BE2C (cell line): ENCODE data around the gene CRIM1.

Experiments used
- DNase-seq: peaks from one replicate; pipeline ENCODE4 v3.0.0-alpha.2; 2020
- H3K27me3 ChIP-seq: fragments of 250-450 bp; sonication (Bioruptor Pico); 2 replicates; pipeline ENCODE4 v1.5.1; 2020; ENCODE audit warnings: mild to moderate bottlenecking
- H3K36me3 ChIP-seq: fragments of 250-450 bp; sonication (Bioruptor Pico); 2 replicates; pipeline ENCODE4 v1.5.1; 2020; ENCODE audit warnings: mild to moderate bottlenecking
- H3K4me1 ChIP-seq: fragments of 250-450 bp; sonication (Bioruptor Pico); 2 replicates; pipeline ENCODE4 v1.5.1; 2020
- H3K4me3 ChIP-seq: 2 replicates; pipeline ENCODE4 v1.5.1; 2011; ENCODE audit warnings: low read depth, low read length
- H3K9me3 ChIP-seq: fragments of 250-450 bp; sonication (Bioruptor Pico); 2 replicates; pipeline ENCODE4 v1.5.1; 2020
- CTCF ChIP-seq: IDR thresholded peaks from 2 replicates; pipeline ENCODE4 v1.5.1; 2012; ENCODE audit warnings: mild to moderate bottlenecking, low read depth, low read length

The CRIM1 gene

GRCh38 chr2:36492216-36492945 lies 136.8 kb downstream of the CRIM1 start:
- H3K9me3 ChIP-seq: no peaks in the 10 kb centered on the region
- no peaks in the 10 kb centered on the region for H3K36me3 ChIP-seq
- TF ChIP-seq CTCF: no peak
- H3K4me1 ChIP-seq: no peaks in the 10 kb centered on the region
- H3K4me3 ChIP-seq: no peak overlapping the region
- DNase-seq: no peak
- H3K27me3 ChIP-seq: peaks cover 5% of the 10 kb centered on the region

- Histone ChIP-seq H3K4me3 (no peak overlapping the region), H3K27me3 (peaks cover 5% of the 10 kb centered on the region), H3K36me3 (no peaks in the 10 kb centered on the region), H3K9me3 (no peaks in the 10 kb centered on the region), H3K4me1 (no peaks in the 10 kb centered on the region)
- DNase-seq: no peak
- TF ChIP-seq CTCF: no peak
Measured at GRCh38 chr2:36493306-36493705, 137.7 kb downstream of the CRIM1 start.

GRCh38 chr2:36497570-36498163 lies 142.1 kb downstream of the CRIM1 start:
- no peak for TF ChIP-seq CTCF
- no peaks in the 10 kb centered on the region for H3K36me3 ChIP-seq

GRCh38 chr2:36499128-36499820 lies 143.7 kb downstream of the CRIM1 start:
- no peaks in the 10 kb centered on the region; the same call in 1 of the 2 replicates for H3K27me3 ChIP-seq
- no peak for TF ChIP-seq CTCF
- H3K36me3 ChIP-seq: no peaks in the 10 kb centered on the region
- no peaks in the 10 kb centered on the region for H3K9me3 ChIP-seq
- H3K4me1 ChIP-seq: no peaks in the 10 kb centered on the region
- DNase-seq: no peak
- no peak overlapping the region for H3K4me3 ChIP-seq

More at GRCh38 chr2:36497570-36498163, 142.1 kb downstream of the CRIM1 start:
- Histone ChIP-seq H3K27me3 (peaks cover 2% of the 10 kb centered on the region), H3K4me1 (no peaks in the 10 kb centered on the region), H3K9me3 (no peaks in the 10 kb centered on the region), H3K4me3 (no peak overlapping the region)
- DNase-seq: no peak

GRCh38 chr2:36500072-36500471 lies 144.5 kb downstream of the CRIM1 start:
- H3K36me3 ChIP-seq: no peaks in the 10 kb centered on the region
- H3K9me3 ChIP-seq: no peaks in the 10 kb centered on the region
- H3K4me3 ChIP-seq: no peak overlapping the region
- H3K27me3 ChIP-seq: no peaks in the 10 kb centered on the region; the same call in 1 of the 2 replicates
- no peak for TF ChIP-seq CTCF
- DNase-seq: no peak
- no peaks in the 10 kb centered on the region for H3K4me1 ChIP-seq
